Measurements from ENCODE around the gene GGT7. TPM values are rescaled to one million over a fixed set of nuclear protein-coding genes. Genes with fewer than 3 reads are reported as not detected.

Gene GGT7
- total RNA-seq, 1 experiment from 2014 or later, result 1.5 TPM

GRCh38 chr20:34888468-34888867 is 15.8 kb upstream of the GGT7 start:
- Histone ChIP-seq H3K27me3 (ENCODE audit: low read length) (no peaks in the 10 kb centered on the region), H3K36me3 (ENCODE audit: low read depth, low read length) (peaks cover 10% of the 10 kb centered on the region), H3K9me3 (ENCODE audit: low read length) (no peaks in the 10 kb centered on the region), H2AFZ (ENCODE audit: low read length) (no peak overlapping the region), H3K4me2 (ENCODE audit: low read length) (no peak overlapping the region), H3K4me3 (ENCODE audit: low read length) (no peak overlapping the region), H3K27ac (ENCODE audit: low read length) (no peak overlapping the region), H3F3A (ENCODE audit: low read length, unreplicated experiment) (no peaks in the 10 kb centered on the region), H3K79me2 (ENCODE audit: low read length) (peaks cover 18% of the 10 kb centered on the region), H3K9me2 (replicated peaks; ENCODE audit: low read length) (no peaks in the 10 kb centered on the region), H3K9ac (ENCODE audit: low read length) (no peak overlapping the region), H3K4me1 (ENCODE audit: insufficient read depth, low read length) (peaks cover 20% of the 10 kb centered on the region), H4K20me1 (ENCODE audit: low read length) (no peaks in the 10 kb centered on the region)
- TF ChIP-seq EZH2phosphoT487 (IDR thresholded peaks at IDR 0.05; ENCODE audit: borderline replicate concordance, low read length), result no peak
- ATAC-seq, result no peak
- no peak for DNase-seq
- intact Hi-C loops (cut with micrococcal nuclease), result no loop called here
- no TSS peak for BruUV-seq (replicated peaks)
- ChIA-PET POLR2A (ENCODE audit: unreplicated experiment) (no interaction called here), CTCF (no interaction called here)

GRCh38 chr20:34887023-34887422 is 14.4 kb upstream of the GGT7 start:
- BruUV-seq (replicated peaks), result no TSS peak
- Histone ChIP-seq H3K4me2 (ENCODE audit: low read length) (no peak overlapping the region), H3K9me3 (ENCODE audit: low read length) (no peaks in the 10 kb centered on the region), H3K4me1 (ENCODE audit: insufficient read depth, low read length) (peaks cover 19% of the 10 kb centered on the region), H4K20me1 (ENCODE audit: low read length) (no peaks in the 10 kb centered on the region), H3K9ac (ENCODE audit: low read length) (no peak overlapping the region), H3K4me3 (ENCODE audit: low read length) (no peak overlapping the region), H3K79me2 (ENCODE audit: low read length) (peaks cover 6% of the 10 kb centered on the region), H3K27ac (ENCODE audit: low read length) (no peak overlapping the region), H3F3A (ENCODE audit: low read length, unreplicated experiment) (no peaks in the 10 kb centered on the region), H3K9me2 (replicated peaks; ENCODE audit: low read length) (no peaks in the 10 kb centered on the region), H3K36me3 (ENCODE audit: low read depth, low read length) (peaks cover 15% of the 10 kb centered on the region), H2AFZ (ENCODE audit: low read length) (no peak overlapping the region), H3K27me3 (ENCODE audit: low read length) (no peaks in the 10 kb centered on the region)
- intact Hi-C loops (cut with micrococcal nuclease), result no loop called here
- TF ChIP-seq EZH2phosphoT487 (IDR thresholded peaks at IDR 0.05; ENCODE audit: borderline replicate concordance, low read length) (no peak), EZH2 (IDR thresholded peaks at IDR 0.05; ENCODE audit: low read length, unreplicated experiment) (no peak), CTCF (conservative IDR thresholded peaks at IDR 0.05; ENCODE audit: low read depth, low read length) (no peak)
- POLR2A ChIA-PET (ENCODE audit: unreplicated experiment), result no interaction called here
- ATAC-seq (no peak), DNase-seq (no peak)
- CTCF ChIA-PET, result no interaction called here

GRCh38 chr20:34886122-34886521 is 13.5 kb upstream of the GGT7 start:
- Histone ChIP-seq H3K36me3 (ENCODE audit: low read depth, low read length) (peaks cover 15% of the 10 kb centered on the region), H3K4me2 (ENCODE audit: low read length) (no peak overlapping the region), H3K4me1 (ENCODE audit: insufficient read depth, low read length) (peaks cover 10% of the 10 kb centered on the region), H3K9me3 (ENCODE audit: low read length) (no peaks in the 10 kb centered on the region), H2AFZ (ENCODE audit: low read length) (no peak overlapping the region), H4K20me1 (ENCODE audit: low read length) (no peaks in the 10 kb centered on the region), H3K9me2 (replicated peaks; ENCODE audit: low read length) (no peaks in the 10 kb centered on the region), H3K79me2 (ENCODE audit: low read length) (peaks cover 2% of the 10 kb centered on the region; the same call in 1 of the 2 replicates), H3K27me3 (ENCODE audit: low read length) (no peaks in the 10 kb centered on the region), H3K9ac (ENCODE audit: low read length) (no peak overlapping the region), H3K27ac (ENCODE audit: low read length) (no peak overlapping the region), H3K4me3 (ENCODE audit: low read length) (no peak overlapping the region), H3F3A (ENCODE audit: low read length, unreplicated experiment) (no peaks in the 10 kb centered on the region)
- TF ChIP-seq EZH2 (IDR thresholded peaks at IDR 0.05; ENCODE audit: low read length, unreplicated experiment), result no peak
- no peak for TF ChIP-seq EZH2phosphoT487 (IDR thresholded peaks at IDR 0.05; ENCODE audit: borderline replicate concordance, low read length)
- no peak for TF ChIP-seq CTCF (conservative IDR thresholded peaks at IDR 0.05; ENCODE audit: low read depth, low read length)
- ChIA-PET CTCF (no interaction called here), POLR2A (ENCODE audit: unreplicated experiment) (no interaction called here)
- BruUV-seq (replicated peaks), result no TSS peak
- ATAC-seq (no peak), DNase-seq (no peak)
- intact Hi-C loops (cut with micrococcal nuclease), result no loop called here

All from PC-3 (cell line).